ENCODE results near the gene ZNF700.
"Not testable (repeated sequence)": the region's sequence is repeated elsewhere in the genome, so short reads cannot be mapped to it uniquely, and the experiment has no call there.

ZNF700 gene

GRCh38 chr19:11935829-11936228 lies 10.9 kb downstream of the ZNF700 start:
- peaks cover 10 to 13% of the 10 kb centered on the region in 2 donors for H3K36me3 ChIP-seq (ENCODE audit: control insufficient read depth in 2 of 2, insufficient read depth in 2 of 2, low read length in 2 of 2)

GRCh38 chr19:11938383-11938782 lies 13.5 kb downstream of the ZNF700 start:
- Histone ChIP-seq H3K36me3 (ENCODE audit: control insufficient read depth in 2 of 2, insufficient read depth in 2 of 2, low read length in 2 of 2) (peaks cover 11 to 24% of the 10 kb centered on the region in 2 donors), H3K9me3 (ENCODE audit: control insufficient read depth in 2 of 2, low read length in 2 of 2) (peaks cover 26 to 29% of the 10 kb centered on the region in 2 donors)
- H3K9ac ChIP-seq (ENCODE audit: low read depth in 1 of 2, low read length in 2 of 2); H3K27me3 ChIP-seq (ENCODE audit: control insufficient read depth in 2 of 2, insufficient read depth in 2 of 2, low read length in 2 of 2); H3K4me3 ChIP-seq (ENCODE audit: low read length in 2 of 2); H3K4me1 ChIP-seq (ENCODE audit: control insufficient read depth in 2 of 2, insufficient read depth in 2 of 2, low read length in 2 of 2); H3K27ac ChIP-seq (ENCODE audit: low read depth in 2 of 2, low read length in 2 of 2): not testable (repeated sequence)

More at GRCh38 chr19:11935829-11936228, 10.9 kb downstream of the ZNF700 start:
- H3K4me1 ChIP-seq (ENCODE audit: control insufficient read depth in 2 of 2, insufficient read depth in 2 of 2, low read length in 2 of 2); H3K9ac ChIP-seq (ENCODE audit: low read depth in 1 of 2, low read length in 2 of 2); H3K27me3 ChIP-seq (ENCODE audit: control insufficient read depth in 2 of 2, insufficient read depth in 2 of 2, low read length in 2 of 2); H3K4me3 ChIP-seq (ENCODE audit: low read length in 2 of 2); H3K27ac ChIP-seq (ENCODE audit: low read depth in 2 of 2, low read length in 2 of 2): not testable (repeated sequence)
- H3K9me3 ChIP-seq (ENCODE audit: control insufficient read depth in 2 of 2, low read length in 2 of 2), result peaks cover 11 to 12% of the 10 kb centered on the region in 2 donors

GRCh38 chr19:11941361-11941887 lies 16.5 kb downstream of the ZNF700 start:
- Histone ChIP-seq H3K36me3 (ENCODE audit: control insufficient read depth in 2 of 2, insufficient read depth in 2 of 2, low read length in 2 of 2) (peaks cover 38 to 48% of the 10 kb centered on the region in 2 donors), H3K9me3 (ENCODE audit: control insufficient read depth in 2 of 2, low read length in 2 of 2) (peaks cover 49 to 55% of the 10 kb centered on the region in 2 donors)
- not testable (repeated sequence) for H3K27me3 ChIP-seq (ENCODE audit: control insufficient read depth in 2 of 2, insufficient read depth in 2 of 2, low read length in 2 of 2)

GRCh38 chr19:11942008-11942842 lies 17.3 kb downstream of the ZNF700 start:
- Histone ChIP-seq H3K4me3 (ENCODE audit: low read length in 2 of 2) (peak overlapping the region; percentile 22 to 35), H3K36me3 (ENCODE audit: control insufficient read depth in 2 of 2, insufficient read depth in 2 of 2, low read length in 2 of 2) (peaks cover 46 to 52% of the 10 kb centered on the region in 2 donors), H3K9me3 (ENCODE audit: control insufficient read depth in 2 of 2, low read length in 2 of 2) (peaks cover 56 to 61% of the 10 kb centered on the region in 2 donors)

More at GRCh38 chr19:11941361-11941887, 16.5 kb downstream of the ZNF700 start:
- peak overlapping the region in 1 of 2 donors; percentile 35 for H3K4me3 ChIP-seq (ENCODE audit: low read length in 2 of 2)
- not testable (repeated sequence) for H3K27ac ChIP-seq (ENCODE audit: low read depth in 2 of 2, low read length in 2 of 2); H3K9ac ChIP-seq (ENCODE audit: low read depth in 1 of 2, low read length in 2 of 2); H3K4me1 ChIP-seq (ENCODE audit: control insufficient read depth in 2 of 2, insufficient read depth in 2 of 2, low read length in 2 of 2)

GRCh38 chr19:11942843-11943108 lies 17.9 kb downstream of the ZNF700 start:
- Histone ChIP-seq H3K9ac (ENCODE audit: low read depth in 1 of 2, low read length in 2 of 2) (no peak overlapping the region), H3K27me3 (ENCODE audit: control insufficient read depth in 2 of 2, insufficient read depth in 2 of 2, low read length in 2 of 2) (no peaks in the 10 kb centered on the region), H3K36me3 (ENCODE audit: control insufficient read depth in 2 of 2, insufficient read depth in 2 of 2, low read length in 2 of 2) (peaks cover 49 to 55% of the 10 kb centered on the region in 2 donors), H3K9me3 (ENCODE audit: control insufficient read depth in 2 of 2, low read length in 2 of 2) (peaks cover 59 to 65% of the 10 kb centered on the region in 2 donors), H3K27ac (ENCODE audit: low read depth in 2 of 2, low read length in 2 of 2) (no peak overlapping the region), H3K4me1 (ENCODE audit: control insufficient read depth in 2 of 2, insufficient read depth in 2 of 2, low read length in 2 of 2) (no peaks in the 10 kb centered on the region), H3K4me3 (ENCODE audit: low read length in 2 of 2) (peak overlapping the region in 1 of 2 donors; percentile 22)

More at GRCh38 chr19:11942008-11942842, 17.3 kb downstream of the ZNF700 start:
- H3K27me3 ChIP-seq (ENCODE audit: control insufficient read depth in 2 of 2, insufficient read depth in 2 of 2, low read length in 2 of 2), result no peaks in the 10 kb centered on the region
- no peak overlapping the region for H3K9ac ChIP-seq (ENCODE audit: low read depth in 1 of 2, low read length in 2 of 2)
- H3K27ac ChIP-seq (ENCODE audit: low read depth in 2 of 2, low read length in 2 of 2), result no peak overlapping the region
- H3K4me1 ChIP-seq (ENCODE audit: control insufficient read depth in 2 of 2, insufficient read depth in 2 of 2, low read length in 2 of 2), result no peaks in the 10 kb centered on the region

GRCh38 chr19:11944656-11945055 lies 19.7 kb downstream of the ZNF700 start:
- peaks cover 76 to 81% of the 10 kb centered on the region in 2 donors for H3K9me3 ChIP-seq (ENCODE audit: control insufficient read depth in 2 of 2, low read length in 2 of 2)
- H3K27ac ChIP-seq (ENCODE audit: low read depth in 2 of 2, low read length in 2 of 2), result no peak overlapping the region
- no peaks in the 10 kb centered on the region for H3K4me1 ChIP-seq (ENCODE audit: control insufficient read depth in 2 of 2, insufficient read depth in 2 of 2, low read length in 2 of 2)
- H3K36me3 ChIP-seq (ENCODE audit: control insufficient read depth in 2 of 2, insufficient read depth in 2 of 2, low read length in 2 of 2), result peaks cover 66 to 69% of the 10 kb centered on the region in 2 donors
- H3K4me3 ChIP-seq (ENCODE audit: low read length in 2 of 2), result no peak overlapping the region
- no peaks in the 10 kb centered on the region for H3K27me3 ChIP-seq (ENCODE audit: control insufficient read depth in 2 of 2, insufficient read depth in 2 of 2, low read length in 2 of 2)
- no peak overlapping the region for H3K9ac ChIP-seq (ENCODE audit: low read depth in 1 of 2, low read length in 2 of 2)

GRCh38 chr19:11948646-11949045 lies 23.7 kb downstream of the ZNF700 start:
- H3K27ac ChIP-seq (ENCODE audit: low read depth in 2 of 2, low read length in 2 of 2), result no peak overlapping the region
- no peak overlapping the region for H3K9ac ChIP-seq (ENCODE audit: low read depth in 1 of 2, low read length in 2 of 2)
- H3K36me3 ChIP-seq (ENCODE audit: control insufficient read depth in 2 of 2, insufficient read depth in 2 of 2, low read length in 2 of 2), result peaks cover 56 to 73% of the 10 kb centered on the region in 2 donors
- H3K4me1 ChIP-seq (ENCODE audit: control insufficient read depth in 2 of 2, insufficient read depth in 2 of 2, low read length in 2 of 2), result no peaks in the 10 kb centered on the region
- no peak overlapping the region for H3K4me3 ChIP-seq (ENCODE audit: low read length in 2 of 2)
- H3K27me3 ChIP-seq (ENCODE audit: control insufficient read depth in 2 of 2, insufficient read depth in 2 of 2, low read length in 2 of 2), result no peaks in the 10 kb centered on the region
- H3K9me3 ChIP-seq (ENCODE audit: control insufficient read depth in 2 of 2, low read length in 2 of 2), result peaks cover 84 to 90% of the 10 kb centered on the region in 2 donors

GRCh38 chr19:11949201-11949600 lies 24.3 kb downstream of the ZNF700 start:
- Histone ChIP-seq H3K4me3 (ENCODE audit: low read length in 2 of 2) (peak overlapping the region in 1 of 2 donors; percentile 11), H3K4me1 (ENCODE audit: control insufficient read depth in 2 of 2, insufficient read depth in 2 of 2, low read length in 2 of 2) (no peaks in the 10 kb centered on the region), H3K27ac (ENCODE audit: low read depth in 2 of 2, low read length in 2 of 2) (no peak overlapping the region), H3K9ac (ENCODE audit: low read depth in 1 of 2, low read length in 2 of 2) (no peak overlapping the region), H3K9me3 (ENCODE audit: control insufficient read depth in 2 of 2, low read length in 2 of 2) (peaks cover 79 to 84% of the 10 kb centered on the region in 2 donors), H3K27me3 (ENCODE audit: control insufficient read depth in 2 of 2, insufficient read depth in 2 of 2, low read length in 2 of 2) (no peaks in the 10 kb centered on the region), H3K36me3 (ENCODE audit: control insufficient read depth in 2 of 2, insufficient read depth in 2 of 2, low read length in 2 of 2) (peaks cover 51 to 67% of the 10 kb centered on the region in 2 donors)

- H3K27ac ChIP-seq (ENCODE audit: low read depth in 2 of 2, low read length in 2 of 2); H3K27me3 ChIP-seq (ENCODE audit: control insufficient read depth in 2 of 2, insufficient read depth in 2 of 2, low read length in 2 of 2); H3K4me1 ChIP-seq (ENCODE audit: control insufficient read depth in 2 of 2, insufficient read depth in 2 of 2, low read length in 2 of 2); H3K9ac ChIP-seq (ENCODE audit: low read depth in 1 of 2, low read length in 2 of 2): not testable (repeated sequence)
- Histone ChIP-seq H3K36me3 (ENCODE audit: control insufficient read depth in 2 of 2, insufficient read depth in 2 of 2, low read length in 2 of 2) (peaks cover 46 to 63% of the 10 kb centered on the region in 2 donors), H3K4me3 (ENCODE audit: low read length in 2 of 2) (peak overlapping the region in 1 of 2 donors; percentile 11), H3K9me3 (ENCODE audit: control insufficient read depth in 2 of 2, low read length in 2 of 2) (peaks cover 75 to 80% of the 10 kb centered on the region in 2 donors)
Measured at GRCh38 chr19:11949614-11950080, 24.7 kb downstream of the ZNF700 start.

GRCh38 chr19:11950312-11950711 lies 25.4 kb downstream of the ZNF700 start:
- no peaks in the 10 kb centered on the region for H3K27me3 ChIP-seq (ENCODE audit: control insufficient read depth in 2 of 2, insufficient read depth in 2 of 2, low read length in 2 of 2)
- peaks cover 68 to 73% of the 10 kb centered on the region in 2 donors for H3K9me3 ChIP-seq (ENCODE audit: control insufficient read depth in 2 of 2, low read length in 2 of 2)
- H3K9ac ChIP-seq (ENCODE audit: low read depth in 1 of 2, low read length in 2 of 2), result no peak overlapping the region
- peaks cover 40 to 57% of the 10 kb centered on the region in 2 donors for H3K36me3 ChIP-seq (ENCODE audit: control insufficient read depth in 2 of 2, insufficient read depth in 2 of 2, low read length in 2 of 2)
- H3K4me1 ChIP-seq (ENCODE audit: control insufficient read depth in 2 of 2, insufficient read depth in 2 of 2, low read length in 2 of 2), result no peaks in the 10 kb centered on the region
- peak overlapping the region in 1 of 2 donors; percentile 11 for H3K4me3 ChIP-seq (ENCODE audit: low read length in 2 of 2)
- no peak overlapping the region for H3K27ac ChIP-seq (ENCODE audit: low read depth in 2 of 2, low read length in 2 of 2)
